Effector CD8-positive, alpha-beta T cell (primary cell): ENCODE data around the gene NOS1AP.

Experiments
- DNase-seq: peaks from one replicate; lab custom pipeline; 2025; lab: John Stamatoyannopoulos, UW

Gene NOS1AP

DNA sequence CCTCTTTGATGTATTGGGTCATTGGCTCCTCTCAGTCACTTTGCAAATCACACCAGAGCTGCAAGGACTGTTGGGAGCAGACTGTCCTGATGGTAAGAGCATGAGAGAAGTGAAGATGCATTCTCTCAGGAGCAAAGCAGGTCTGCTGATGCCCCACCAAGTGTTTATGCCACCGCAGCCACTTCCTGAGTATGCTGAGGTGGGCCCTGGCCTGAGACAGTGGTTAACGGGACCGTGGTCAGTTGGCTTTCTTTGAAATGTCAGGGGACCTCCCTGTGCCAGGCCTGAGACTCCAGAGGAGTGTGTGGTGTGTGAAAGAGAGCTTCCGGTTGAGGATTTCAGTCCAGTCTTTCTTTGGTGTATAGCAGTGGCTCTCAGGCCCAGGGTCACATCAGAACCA lies 227.7 kb downstream of the NOS1AP start:
- no peak for DNase-seq

DNA sequence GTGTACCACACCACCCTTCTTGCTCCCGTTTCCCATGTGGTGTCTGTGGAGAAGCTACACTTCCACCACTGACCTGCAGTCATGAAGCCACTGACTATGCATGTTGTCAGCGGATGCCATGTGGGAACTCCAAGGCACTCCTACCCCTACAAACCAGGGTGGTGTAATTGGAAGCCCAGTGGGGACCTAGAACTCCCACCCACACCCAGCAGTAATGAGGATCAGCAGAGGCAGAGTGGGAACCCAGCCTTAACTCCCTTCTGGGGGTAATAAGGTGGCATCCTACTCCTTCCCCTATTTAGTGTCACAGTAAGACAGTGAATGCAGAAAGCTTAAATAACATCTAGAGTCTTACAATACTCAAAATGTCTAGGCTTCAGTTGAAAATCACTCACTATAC lies 228.8 kb downstream of the NOS1AP start:
- no peak for DNase-seq

DNA sequence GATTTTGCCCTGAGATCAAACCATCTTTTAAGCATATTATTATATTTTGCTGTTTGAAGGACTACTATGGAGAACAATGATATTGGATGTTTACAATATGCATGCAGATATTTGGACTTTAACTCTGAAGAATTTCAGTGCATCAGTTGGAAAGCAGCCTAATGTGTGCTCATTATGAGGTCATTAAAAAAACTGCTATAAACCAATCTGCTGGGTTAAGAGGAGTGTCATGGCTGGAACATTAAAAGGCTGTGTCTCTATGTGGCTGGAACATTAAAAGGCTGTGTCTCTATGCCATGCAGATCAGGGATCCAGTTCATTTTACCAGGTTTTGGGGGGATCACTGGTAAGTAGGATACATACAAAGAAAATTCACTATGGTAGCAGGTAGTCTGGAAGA lies 229.5 kb downstream of the NOS1AP start:
- DNase-seq = no peak

DNA sequence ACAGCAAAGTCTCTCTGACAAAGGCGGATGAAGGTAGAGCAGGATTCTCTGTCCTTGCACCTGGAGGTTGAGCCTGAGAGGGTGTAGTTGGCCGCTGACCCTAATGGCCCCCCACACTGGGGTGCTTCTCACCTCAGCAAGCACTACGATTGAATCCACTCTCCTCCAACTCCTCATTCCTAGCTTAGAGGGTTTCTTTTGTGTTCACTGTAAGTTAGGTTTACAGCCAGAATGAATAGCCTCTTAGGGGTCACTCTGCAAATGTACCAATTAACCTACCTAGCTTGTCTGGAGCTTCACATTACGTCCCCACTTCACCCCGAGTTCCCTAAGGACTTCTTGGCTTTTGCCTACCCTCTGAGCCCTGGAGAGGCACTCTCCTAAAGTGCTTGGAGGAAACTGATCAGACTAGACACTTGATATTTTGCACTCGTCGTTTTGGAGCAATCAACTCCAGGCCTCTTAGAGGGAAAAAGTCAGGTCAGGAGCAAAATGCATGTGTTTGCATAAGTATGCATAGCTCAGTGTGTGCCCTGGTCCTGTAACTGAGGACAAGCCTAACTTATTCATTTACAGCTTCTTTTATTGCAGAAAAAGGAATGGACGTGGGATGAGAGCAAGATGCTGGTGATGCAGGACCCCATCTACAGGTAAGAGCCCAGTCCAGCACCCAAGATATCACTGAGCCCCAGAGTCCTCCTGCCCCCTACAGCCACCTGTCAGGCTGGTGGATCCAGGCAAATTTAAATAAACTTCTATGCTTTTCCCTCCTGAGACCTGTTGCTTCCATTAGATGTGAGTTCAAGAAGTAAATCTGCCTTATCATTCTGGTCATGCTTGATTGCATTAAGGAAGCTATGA lies 230.8 kb downstream of the NOS1AP start:
- DNase-seq = no peak

DNA sequence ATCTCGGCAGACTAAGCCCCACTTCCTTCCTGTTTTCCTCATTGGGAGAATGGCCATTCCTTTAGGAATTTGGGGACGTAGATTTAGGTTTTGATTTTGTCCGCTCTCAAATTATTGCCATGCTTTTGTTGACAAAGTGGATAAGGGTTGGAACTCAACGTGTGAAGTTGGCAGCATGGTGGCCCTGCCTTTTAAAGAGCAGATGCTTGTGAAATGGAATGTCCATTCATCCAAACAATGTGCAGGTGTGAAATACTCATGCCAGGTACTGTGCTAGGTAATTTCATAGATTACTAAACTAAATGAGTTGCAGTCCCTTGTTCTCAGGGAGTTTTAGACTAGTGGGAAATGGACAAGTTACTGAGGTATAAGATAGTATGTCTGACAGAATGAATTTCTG lies 232.2 kb downstream of the NOS1AP start:
- no peak for DNase-seq

DNA sequence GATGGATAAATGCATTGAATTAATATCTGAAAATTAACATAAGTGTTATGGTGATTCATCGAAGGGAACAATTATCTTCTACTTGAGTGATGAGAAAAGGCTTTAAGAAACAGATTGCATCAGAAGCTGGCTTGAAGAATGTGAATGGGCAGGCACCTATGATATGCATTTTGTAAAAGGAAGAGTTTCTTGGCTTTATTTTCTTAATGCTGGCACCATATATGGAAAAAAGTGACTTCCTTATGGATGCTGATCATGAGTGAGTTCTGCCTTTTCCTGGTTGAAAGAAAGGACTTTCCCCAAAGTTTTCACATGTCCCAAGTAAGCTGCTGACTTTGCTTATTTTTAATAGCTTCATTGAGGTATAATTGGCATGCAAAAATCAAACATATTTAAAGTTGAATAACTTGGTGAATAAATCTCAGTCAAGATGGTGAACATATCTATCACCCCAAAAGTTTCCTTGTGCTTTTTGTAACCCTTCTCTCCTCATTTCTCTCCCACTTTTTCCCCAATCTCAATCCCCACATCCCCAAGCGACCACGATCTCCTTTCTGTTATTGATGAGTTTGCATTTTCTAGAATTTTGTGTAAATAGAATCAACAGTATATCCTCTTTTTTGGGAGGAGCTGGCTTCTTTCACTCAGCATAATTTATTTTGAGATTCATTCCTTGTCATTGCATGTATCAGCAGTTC lies 233.0 kb downstream of the NOS1AP start:
- DNase-seq = no peak

DNA sequence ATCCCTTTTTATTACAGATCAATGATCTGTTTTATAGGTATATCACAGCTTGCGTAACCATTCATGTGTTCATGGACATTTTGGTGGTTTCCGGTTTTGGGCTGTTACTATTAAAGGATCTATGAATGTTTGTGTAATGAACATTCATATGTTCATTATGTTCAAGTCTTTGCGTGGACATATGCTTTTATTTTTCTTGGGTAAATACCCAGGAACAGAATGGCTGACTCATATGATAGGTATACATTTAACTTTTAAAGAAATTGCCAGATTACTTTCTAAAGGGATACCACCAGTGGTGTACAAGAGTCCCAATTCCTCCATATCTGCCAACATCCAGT lies 233.5 kb downstream of the NOS1AP start:
- no peak for DNase-seq

DNA sequence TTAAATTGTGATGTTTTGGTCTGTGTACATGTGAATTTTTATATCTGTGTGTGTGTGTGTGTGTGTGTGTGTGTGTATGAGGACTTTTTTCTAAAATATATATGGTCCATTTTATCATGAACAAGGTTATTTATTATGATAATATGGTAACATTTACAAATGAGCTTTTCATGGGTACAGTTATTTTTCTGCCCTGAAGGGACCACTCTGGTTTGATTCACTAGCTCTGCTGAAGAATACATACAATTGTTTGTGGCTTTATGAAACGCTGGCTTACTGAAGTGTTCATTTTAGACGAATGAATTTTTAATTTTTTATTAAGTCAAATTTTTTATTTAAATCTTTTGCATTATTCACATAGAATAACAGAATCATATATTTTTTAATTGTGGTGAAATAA lies 235.2 kb downstream of the NOS1AP start:
- no peak for DNase-seq

DNA sequence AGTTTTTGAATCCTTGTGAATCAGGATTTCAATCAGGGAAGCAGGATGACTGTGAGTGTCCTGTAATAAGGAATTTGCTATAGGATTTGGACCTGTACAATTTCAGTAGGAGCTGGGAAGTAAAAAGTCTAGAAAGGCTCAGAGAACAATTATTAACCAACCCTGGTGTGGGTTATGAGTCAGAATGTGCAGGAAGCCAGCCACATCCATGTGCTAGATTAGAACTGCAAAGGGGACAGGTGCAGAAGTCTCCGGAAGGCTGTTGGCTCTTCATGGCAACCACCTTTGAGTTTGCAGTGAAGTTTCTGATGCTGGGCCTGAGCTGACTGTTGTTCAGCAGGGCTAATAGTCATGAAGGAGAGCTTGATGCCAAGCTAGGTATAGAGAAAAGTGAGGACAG lies 236.5 kb downstream of the NOS1AP start:
- DNase-seq = no peak

DNA sequence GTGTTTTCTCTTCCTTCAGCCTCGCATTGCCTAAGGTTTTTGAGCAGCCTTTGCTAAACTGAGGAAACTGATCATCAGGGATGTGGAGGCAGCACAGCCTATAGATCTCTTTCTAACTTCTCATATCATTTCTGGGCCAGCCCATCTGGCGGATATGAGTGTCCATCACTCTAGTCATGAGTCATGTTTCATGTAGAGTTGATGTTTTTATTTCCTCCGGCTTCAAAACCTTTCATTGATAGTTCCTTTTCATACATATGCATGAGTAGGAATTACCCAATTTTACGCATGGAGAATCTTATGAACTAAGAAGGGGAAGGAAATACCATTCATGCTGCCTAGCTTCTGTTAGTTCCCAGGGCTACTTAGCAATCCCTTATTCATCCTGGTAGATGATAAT lies 240.8 kb downstream of the NOS1AP start:
- DNase-seq = no peak

DNA sequence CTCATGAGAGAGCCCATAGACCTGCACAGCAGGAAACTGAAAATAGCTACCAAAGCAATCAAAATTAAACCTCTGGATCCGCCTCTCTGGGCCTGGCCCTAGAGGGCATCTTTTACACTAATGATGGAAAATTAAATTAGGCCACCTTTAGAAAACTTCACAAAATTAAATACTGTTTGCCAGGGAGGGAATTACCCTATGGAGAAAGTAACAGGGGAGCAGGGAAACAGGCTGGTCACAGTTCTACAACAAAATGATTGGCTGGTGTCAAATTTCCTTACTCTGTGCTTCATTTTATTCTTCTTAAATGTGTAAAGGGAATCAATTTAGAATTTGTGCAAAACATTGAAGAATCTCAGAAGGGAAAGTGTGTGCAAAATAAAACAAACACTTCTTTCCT lies 244.7 kb downstream of the NOS1AP start:
- DNase-seq = no peak

DNA sequence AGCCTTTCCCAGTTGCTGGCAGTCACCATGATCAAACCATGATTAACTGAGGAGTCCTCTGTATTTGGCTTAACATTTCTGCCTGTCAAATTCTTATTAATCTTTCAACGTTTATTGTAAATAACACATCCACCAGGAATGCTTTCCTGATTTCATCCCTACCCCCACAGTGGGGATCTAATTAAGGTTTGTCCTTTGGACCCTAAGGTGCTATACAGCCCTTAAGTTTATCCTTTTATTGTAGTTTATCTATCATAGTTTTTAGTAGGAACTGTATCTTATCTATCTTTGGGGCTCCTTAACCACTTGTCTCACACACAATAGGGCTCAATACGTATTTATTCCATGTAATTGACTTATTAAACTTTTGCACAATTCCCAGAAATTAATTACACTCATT lies 246.2 kb downstream of the NOS1AP start:
- no peak for DNase-seq

DNA sequence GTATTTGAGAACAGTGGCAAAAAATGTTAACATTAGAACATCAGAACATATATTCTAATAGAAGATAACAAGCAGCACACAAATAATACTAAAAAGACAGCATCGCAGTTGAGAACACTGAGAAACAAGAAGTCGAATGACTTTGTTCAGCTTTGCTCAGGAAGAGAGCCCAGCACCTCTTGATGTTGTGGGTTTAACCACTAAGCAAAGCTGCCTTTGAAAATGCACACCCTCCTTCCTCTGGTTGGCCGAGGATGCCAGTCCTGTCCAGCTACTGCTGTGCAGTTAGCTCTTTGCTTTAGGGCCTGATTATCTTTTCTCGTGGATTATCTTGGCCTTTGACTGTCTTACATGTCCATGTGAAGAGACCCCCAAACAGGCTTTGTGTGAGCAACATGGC lies 246.7 kb downstream of the NOS1AP start:
- DNase-seq = no peak

DNA sequence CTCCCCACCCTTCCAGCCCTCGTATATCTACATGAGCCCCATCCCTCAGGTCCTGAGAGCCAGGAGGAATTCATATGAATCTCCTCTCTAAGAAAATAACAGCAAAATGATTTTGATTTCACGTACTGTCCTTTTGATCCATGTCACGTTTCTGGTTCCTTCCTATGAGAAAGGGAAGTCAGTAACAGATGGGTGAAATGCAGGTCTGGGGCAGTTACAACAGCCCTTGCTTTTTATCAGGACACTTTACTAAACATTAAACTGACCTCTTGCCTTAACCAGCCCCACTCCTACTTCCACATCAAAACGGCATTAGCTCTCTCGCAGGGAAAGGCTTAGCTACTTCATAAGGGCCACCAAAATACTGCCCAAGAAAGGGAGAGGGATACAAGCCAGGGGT lies 248.1 kb downstream of the NOS1AP start:
- no peak for DNase-seq

DNA sequence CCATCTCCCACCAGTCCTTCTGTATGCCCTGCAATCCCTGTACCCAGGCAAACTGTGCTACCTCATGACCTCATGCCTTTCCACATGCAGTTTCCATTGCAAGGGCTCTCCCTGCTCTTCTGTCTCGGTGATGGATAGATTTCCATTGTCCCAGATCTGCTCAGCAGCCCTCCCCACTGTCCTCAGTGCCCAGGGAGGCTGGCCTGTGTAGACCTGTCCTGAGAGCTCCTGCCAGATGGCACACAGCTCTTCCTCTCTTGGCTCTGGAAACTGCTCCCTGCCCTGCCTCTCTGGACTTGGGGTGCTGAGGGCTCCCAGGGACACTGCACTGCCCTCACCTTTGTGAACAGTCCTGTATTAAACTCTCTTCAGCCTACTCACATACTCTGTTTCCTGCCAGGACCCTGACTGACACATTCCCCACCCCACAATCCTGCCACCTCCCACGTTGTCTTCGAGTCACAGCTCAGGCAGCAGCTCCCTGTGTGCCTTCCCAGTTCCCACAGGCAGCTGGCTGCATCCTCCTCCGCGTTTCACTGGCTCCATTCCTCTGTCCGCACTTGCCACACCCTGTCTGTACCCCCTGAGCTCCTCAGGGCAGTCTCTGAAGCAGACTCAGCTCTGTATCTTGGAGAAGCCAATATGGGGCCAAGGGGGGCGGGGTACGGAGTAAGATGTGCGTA lies 250.1 kb downstream of the NOS1AP start:
- DNase-seq = no peak

DNA sequence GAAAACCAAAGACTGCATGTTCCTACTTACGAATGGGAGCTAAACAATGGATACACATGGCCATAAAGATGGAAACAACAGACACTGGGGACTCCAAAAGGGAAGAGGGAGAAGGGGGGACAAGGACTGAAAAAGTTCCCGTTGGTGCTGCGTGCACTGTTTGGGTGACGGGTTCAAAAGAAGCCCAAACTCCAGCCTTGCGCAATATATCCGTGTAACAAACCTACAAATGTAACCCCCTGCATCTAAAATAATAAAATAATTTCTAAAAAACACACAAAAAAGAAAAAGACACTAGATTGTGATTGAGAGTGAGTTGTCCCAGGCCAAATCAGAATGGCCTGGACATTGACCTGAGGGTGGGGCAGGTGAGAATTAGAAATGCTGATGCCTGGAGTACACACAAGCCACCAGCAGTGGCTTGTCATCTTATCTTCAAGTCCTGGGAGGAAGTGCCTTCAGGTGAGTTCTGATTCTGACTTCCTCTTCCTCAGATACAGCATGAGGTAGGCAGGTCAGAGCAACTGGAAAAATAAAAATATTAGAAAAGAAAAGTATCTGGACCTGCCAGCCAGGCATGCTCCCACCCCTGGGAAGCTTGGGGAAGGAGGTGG lies 252.4 kb downstream of the NOS1AP start:
- DNase-seq = no peak

DNA sequence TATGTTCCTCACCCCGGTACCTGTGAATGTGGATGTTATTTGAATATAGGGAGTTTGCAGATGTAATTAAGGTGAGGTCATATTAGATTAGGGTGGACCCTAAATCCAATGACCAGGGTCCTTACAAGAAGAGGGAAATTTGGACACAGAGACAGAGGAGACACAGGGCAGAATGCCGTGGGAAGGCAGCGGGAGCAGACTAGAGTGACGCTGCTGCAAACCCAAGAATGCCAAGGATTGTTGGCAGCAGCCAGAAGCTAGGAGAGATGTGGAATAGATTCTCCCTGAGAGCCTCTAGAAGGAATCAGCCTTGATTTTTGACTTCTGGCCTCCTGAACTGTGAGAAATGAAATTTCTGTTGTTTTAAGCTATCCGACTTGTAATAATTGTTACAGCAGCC lies 253.5 kb downstream of the NOS1AP start:
- DNase-seq = no peak

DNA sequence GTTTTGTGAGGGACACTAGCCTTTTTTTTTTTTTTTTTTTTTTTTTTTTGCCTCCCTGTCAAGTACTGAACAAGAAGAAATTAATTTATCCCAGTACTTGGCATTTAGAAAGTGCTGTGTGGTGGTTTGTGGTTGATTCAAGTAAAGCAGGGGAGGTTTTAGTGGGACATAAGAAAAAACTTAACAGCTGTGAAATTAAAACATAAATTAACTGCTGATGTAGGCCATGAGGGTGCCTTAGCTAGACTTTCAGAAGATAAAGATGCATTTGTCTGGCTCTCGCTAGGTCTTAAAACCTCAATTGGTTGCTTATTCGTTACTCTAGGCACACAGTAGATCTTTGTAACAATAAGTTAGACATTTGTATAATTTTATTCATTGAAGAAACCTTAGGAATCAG lies 254.9 kb downstream of the NOS1AP start:
- DNase-seq = no peak

DNA sequence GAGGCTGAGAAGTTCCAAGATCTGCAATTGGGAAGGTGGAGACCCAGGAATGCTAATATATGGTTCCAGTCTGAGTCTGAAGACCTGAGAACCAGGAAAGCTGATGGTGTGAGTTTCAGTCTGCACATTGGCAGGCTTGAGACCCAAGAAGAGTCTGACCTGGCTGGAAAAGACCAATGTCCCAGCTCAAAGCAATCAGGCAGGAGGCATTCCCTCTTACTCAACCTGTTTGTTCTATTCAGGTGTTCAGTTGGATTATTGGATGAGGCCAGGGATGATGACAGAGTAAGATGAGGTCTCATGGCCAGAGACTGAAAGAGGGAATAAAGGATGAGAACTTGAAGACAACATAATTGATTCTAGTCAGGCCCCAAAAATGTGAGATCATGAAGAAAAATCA lies 257.1 kb downstream of the NOS1AP start:
- no peak for DNase-seq

DNA sequence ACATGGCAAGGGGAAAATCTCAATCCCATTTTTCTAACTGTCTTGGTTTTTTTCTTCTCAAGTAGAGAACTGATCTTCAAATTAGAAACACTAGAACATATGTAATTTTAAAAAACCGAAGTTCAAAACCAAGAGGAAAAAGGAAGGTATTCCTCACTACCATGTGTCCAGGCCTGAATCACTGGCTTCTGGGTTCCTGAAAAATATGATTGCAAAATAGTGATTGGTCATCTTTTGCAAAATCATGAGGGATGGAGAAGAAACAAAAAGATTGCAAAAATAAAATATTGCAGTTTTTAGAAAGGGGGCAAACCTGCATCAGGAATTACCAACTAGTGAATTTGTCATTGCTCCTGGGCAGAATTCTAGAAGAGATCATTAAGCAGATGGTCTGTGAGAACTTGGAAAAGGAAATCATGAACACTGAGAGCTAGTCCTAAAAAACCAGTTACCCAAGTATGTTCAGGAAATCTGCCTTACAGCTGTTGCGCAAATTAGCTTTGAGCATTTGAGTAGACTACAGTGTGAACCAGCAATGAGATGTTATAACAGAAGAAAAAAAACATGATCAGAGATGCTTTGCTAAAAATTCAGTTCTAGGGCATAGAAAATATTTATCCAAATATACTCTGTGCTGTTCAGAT lies 257.8 kb downstream of the NOS1AP start:
- DNase-seq = no peak

DNA sequence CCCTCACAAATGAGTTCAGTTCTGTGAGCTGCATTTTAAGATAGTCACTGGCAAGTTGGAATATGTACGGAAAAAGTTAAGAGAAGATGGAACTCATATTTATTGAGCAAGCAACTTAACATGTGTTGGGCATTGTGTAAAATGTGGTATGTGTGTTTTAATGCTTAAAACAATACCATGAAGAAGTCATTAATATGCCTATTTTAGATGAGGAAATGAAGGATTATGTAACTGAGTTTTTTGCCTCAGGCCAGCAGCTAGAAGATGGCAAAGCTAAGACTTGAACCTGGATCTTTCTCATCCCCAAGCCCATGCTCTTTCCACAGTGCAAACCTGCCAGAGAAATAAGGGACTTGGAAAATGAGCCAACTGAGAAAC lies 258.3 kb downstream of the NOS1AP start:
- DNase-seq = no peak

DNA sequence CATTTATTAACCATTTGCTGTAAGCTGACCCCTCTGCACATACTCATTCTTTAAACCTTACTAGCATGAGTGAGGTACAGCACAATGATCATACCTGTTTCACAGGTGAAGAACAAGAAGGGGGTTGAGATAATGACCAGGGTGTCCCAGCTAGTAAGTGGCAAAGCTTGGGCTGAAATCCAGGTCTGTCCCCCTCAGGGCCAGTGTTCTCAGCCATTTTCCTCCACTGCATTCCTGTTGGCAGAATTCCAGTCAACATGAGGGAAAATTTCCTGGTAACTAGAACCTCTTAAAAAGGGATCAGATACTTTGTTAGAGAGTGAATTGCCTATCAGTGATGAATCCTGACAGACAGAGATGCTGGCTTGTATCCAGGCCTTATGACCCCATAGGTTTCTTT lies 259.0 kb downstream of the NOS1AP start:
- DNase-seq = no peak
